NT2/D1 (cell line): Measurements from ENCODE around the gene CDC6.

Experiments
- SUZ12 ChIP-seq: IDR thresholded peaks from 2 replicates; pipeline ENCODE4 v1.6.1; 2011; ENCODE audit not compliant: insufficient read length, insufficient read depth; ENCODE audit errors: extremely low read depth
- YY1 ChIP-seq: IDR thresholded peaks from 2 replicates; pipeline ENCODE4 v1.6.1; 2011; ENCODE audit not compliant: insufficient read length, insufficient read depth

- no peak for TF ChIP-seq SUZ12
- no peak for TF ChIP-seq YY1
Measured at GRCh38 chr17:40307001-40307730, 19.5 kb downstream of the CDC6 start.
